Measurements from ENCODE around the gene BLCAP. TPM values are rescaled to one million over a fixed set of nuclear protein-coding genes. Genes with fewer than 3 reads are reported as not detected.

The BLCAP gene
- total and polyA plus RNA-seq, 2 experiments from 2014 or later: 62.2 to 64.8 TPM

GRCh38 chr20:37539424-37539823 is 11.7 kb upstream of the BLCAP start:
- Histone ChIP-seq H3K4me1 (ENCODE audit: insufficient read depth) (peaks cover 12% of the 10 kb centered on the region), H4K20me1 (replicated peaks; ENCODE audit: insufficient read depth) (no peaks in the 10 kb centered on the region), H3K4me3 (no peak overlapping the region), H2AFZ (no peak overlapping the region), H3K79me2 (replicated peaks; ENCODE audit: insufficient read depth) (no peaks in the 10 kb centered on the region), H3K27me3 (ENCODE audit: insufficient read depth) (no peaks in the 10 kb centered on the region), H3K27ac (ENCODE audit: low read depth) (no peak overlapping the region), H3K36me3 (ENCODE audit: insufficient read depth) (no peaks in the 10 kb centered on the region), H3K4me2 (no peak overlapping the region), H3K9me2 (ENCODE audit: insufficient read depth) (no peaks in the 10 kb centered on the region), H3F3A (replicated peaks; ENCODE audit: low read depth) (no peaks in the 10 kb centered on the region)
- no peak for ATAC-seq
- Mint-ChIP-seq H3K27me3 (ENCODE audit: insufficient read depth, low read depth, poor library complexity) (peaks cover 6% of the 10 kb centered on the region), H3K4me3 (no peak overlapping the region), H3K9me3 (no peaks in the 10 kb centered on the region), H3K36me3 (ENCODE audit: low read depth) (no peaks in the 10 kb centered on the region), H3K4me1 (peaks cover 13% of the 10 kb centered on the region; the same call in 2 of the 3 replicates), H3K27ac (no peak overlapping the region)
- no peak for DNase-seq (ENCODE audit: low spot score)
- no peak for TF ChIP-seq CREB1 (CRISPR knock-in tag; IDR thresholded peaks at IDR 0.05; ENCODE audit: low read depth)
- no peak for TF ChIP-seq REST (IDR thresholded peaks at IDR 0.05; ENCODE audit: unreplicated experiment)
- TF ChIP-seq NANOG (IDR thresholded peaks at IDR 0.05; ENCODE audit: borderline replicate concordance): no peak
- TF ChIP-seq ETS1 (IDR thresholded peaks at IDR 0.05): no peak
- no peak for TF ChIP-seq ZNF331 (CRISPR knock-in tag; IDR thresholded peaks at IDR 0.05; ENCODE audit: low read depth)
- TF ChIP-seq EZH2phosphoT487 (IDR thresholded peaks at IDR 0.05; ENCODE audit: unreplicated experiment): no peak
- TF ChIP-seq STAT1 (IDR thresholded peaks at IDR 0.05; ENCODE audit: unreplicated experiment): no peak
- no peak for TF ChIP-seq ZNF114 (CRISPR knock-in tag; IDR thresholded peaks at IDR 0.05)
- TF ChIP-seq POLR2AphosphoS5 (IDR thresholded peaks at IDR 0.05; ENCODE audit: low read depth): no peak
- TF ChIP-seq EZH2 (IDR thresholded peaks at IDR 0.05; ENCODE audit: low read depth, unreplicated experiment): no peak
- TF ChIP-seq, protein P1, sequence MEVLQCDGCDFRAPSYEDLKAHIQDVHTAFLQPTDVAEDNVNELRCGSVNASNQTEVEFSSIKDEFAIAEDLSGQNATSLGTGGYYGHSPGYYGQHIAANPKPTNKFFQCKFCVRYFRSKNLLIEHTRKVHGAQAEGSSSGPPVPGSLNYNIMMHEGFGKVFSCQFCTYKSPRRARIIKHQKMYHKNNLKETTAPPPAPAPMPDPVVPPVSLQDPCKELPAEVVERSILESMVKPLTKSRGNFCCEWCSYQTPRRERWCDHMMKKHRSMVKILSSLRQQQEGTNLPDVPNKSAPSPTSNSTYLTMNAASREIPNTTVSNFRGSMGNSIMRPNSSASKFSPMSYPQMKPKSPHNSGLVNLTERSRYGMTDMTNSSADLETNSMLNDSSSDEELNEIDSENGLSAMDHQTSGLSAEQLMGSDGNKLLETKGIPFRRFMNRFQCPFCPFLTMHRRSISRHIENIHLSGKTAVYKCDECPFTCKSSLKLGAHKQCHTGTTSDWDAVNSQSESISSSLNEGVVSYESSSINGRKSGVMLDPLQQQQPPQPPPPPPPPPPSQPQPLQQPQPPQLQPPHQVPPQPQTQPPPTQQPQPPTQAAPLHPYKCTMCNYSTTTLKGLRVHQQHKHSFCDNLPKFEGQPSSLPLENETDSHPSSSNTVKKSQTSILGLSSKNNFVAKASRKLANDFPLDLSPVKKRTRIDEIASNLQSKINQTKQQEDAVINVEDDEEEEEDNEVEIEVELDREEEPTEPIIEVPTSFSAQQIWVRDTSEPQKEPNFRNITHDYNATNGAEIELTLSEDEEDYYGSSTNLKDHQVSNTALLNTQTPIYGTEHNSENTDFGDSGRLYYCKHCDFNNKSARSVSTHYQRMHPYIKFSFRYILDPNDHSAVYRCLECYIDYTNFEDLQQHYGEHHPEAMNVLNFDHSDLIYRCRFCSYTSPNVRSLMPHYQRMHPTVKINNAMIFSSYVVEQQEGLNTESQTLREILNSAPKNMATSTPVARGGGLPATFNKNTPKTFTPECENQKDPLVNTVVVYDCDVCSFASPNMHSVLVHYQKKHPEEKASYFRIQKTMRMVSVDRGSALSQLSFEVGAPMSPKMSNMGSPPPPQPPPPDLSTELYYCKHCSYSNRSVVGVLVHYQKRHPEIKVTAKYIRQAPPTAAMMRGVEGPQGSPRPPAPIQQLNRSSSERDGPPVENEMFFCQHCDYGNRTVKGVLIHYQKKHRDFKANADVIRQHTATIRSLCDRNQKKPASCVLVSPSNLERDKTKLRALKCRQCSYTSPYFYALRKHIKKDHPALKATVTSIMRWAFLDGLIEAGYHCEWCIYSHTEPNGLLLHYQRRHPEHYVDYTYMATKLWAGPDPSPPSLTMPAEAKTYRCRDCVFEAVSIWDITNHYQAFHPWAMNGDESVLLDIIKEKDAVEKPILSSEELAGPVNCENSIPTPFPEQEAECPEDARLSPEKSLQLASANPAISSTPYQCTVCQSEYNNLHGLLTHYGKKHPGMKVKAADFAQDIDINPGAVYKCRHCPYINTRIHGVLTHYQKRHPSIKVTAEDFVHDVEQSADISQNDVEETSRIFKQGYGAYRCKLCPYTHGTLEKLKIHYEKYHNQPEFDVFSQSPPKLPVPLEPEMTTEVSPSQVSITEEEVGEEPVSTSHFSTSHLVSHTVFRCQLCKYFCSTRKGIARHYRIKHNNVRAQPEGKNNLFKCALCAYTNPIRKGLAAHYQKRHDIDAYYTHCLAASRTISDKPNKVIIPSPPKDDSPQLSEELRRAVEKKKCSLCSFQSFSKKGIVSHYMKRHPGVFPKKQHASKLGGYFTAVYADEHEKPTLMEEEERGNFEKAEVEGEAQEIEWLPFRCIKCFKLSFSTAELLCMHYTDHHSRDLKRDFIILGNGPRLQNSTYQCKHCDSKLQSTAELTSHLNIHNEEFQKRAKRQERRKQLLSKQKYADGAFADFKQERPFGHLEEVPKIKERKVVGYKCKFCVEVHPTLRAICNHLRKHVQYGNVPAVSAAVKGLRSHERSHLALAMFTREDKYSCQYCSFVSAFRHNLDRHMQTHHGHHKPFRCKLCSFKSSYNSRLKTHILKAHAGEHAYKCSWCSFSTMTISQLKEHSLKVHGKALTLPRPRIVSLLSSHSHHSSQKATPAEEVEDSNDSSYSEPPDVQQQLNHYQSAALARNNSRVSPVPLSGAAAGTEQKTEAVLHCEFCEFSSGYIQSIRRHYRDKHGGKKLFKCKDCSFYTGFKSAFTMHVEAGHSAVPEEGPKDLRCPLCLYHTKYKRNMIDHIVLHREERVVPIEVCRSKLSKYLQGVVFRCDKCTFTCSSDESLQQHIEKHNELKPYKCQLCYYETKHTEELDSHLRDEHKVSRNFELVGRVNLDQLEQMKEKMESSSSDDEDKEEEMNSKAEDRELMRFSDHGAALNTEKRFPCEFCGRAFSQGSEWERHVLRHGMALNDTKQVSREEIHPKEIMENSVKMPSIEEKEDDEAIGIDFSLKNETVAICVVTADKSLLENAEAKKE (CRISPR knock-in tag; IDR thresholded peaks at IDR 0.05): no peak

Data from GM23338 (cell line).